Measurements from ENCODE around the gene CDK2AP2. TPM values are rescaled to one million over a fixed set of nuclear protein-coding genes. Genes with fewer than 3 reads are reported as not detected.

The CDK2AP2 gene
- total and polyA plus RNA-seq, 2 experiments from 2014 or later = 48.6 to 120 TPM

- TF ChIP-seq ZNF331 (CRISPR knock-in tag; IDR thresholded peaks at IDR 0.05; ENCODE audit: low read depth) (no peak), EZH2 (IDR thresholded peaks at IDR 0.05; ENCODE audit: low read depth, unreplicated experiment) (no peak), ZNF462 (CRISPR knock-in tag; IDR thresholded peaks at IDR 0.05) (no peak), JUNB (IDR thresholded peaks at IDR 0.05; ENCODE audit: unreplicated experiment) (no peak)
- TF ChIP-seq, protein P1, sequence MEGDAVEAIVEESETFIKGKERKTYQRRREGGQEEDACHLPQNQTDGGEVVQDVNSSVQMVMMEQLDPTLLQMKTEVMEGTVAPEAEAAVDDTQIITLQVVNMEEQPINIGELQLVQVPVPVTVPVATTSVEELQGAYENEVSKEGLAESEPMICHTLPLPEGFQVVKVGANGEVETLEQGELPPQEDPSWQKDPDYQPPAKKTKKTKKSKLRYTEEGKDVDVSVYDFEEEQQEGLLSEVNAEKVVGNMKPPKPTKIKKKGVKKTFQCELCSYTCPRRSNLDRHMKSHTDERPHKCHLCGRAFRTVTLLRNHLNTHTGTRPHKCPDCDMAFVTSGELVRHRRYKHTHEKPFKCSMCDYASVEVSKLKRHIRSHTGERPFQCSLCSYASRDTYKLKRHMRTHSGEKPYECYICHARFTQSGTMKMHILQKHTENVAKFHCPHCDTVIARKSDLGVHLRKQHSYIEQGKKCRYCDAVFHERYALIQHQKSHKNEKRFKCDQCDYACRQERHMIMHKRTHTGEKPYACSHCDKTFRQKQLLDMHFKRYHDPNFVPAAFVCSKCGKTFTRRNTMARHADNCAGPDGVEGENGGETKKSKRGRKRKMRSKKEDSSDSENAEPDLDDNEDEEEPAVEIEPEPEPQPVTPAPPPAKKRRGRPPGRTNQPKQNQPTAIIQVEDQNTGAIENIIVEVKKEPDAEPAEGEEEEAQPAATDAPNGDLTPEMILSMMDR (conservative IDR thresholded peaks at IDR 0.05; ENCODE audit: low read depth in 2 of 2) = no peak
- no peaks in the 10 kb centered on the region for H3K9me2 ChIP-seq (ENCODE audit: insufficient read depth)
These were observed 49.7 kb downstream of the CDK2AP2 start for GRCh38 chr11:67458266-67458665.

More at GRCh38 chr11:67458266-67458665, 49.7 kb downstream of the CDK2AP2 start:
- Mint-ChIP-seq H3K27ac (no peak overlapping the region), H3K4me3 (no peak overlapping the region), H3K4me1 (no peaks in the 10 kb centered on the region), H3K36me3 (ENCODE audit: low read depth) (no peaks in the 10 kb centered on the region), H3K9me3 (no peaks in the 10 kb centered on the region), H3K27me3 (ENCODE audit: insufficient read depth, low read depth, poor library complexity) (peaks cover 2% of the 10 kb centered on the region)
- Histone ChIP-seq H3K79me2 (replicated peaks; ENCODE audit: insufficient read depth) (no peaks in the 10 kb centered on the region), H3K27me3 (ENCODE audit: insufficient read depth) (no peaks in the 10 kb centered on the region), H3K4me3 (no peak overlapping the region), H3F3A (replicated peaks; ENCODE audit: low read depth) (no peaks in the 10 kb centered on the region), H3K4me1 (ENCODE audit: insufficient read depth) (no peaks in the 10 kb centered on the region), H3K4me2 (no peak overlapping the region), H3K27ac (ENCODE audit: low read depth) (no peak overlapping the region), H3K36me3 (ENCODE audit: insufficient read depth) (no peaks in the 10 kb centered on the region), H4K20me1 (replicated peaks; ENCODE audit: insufficient read depth) (no peaks in the 10 kb centered on the region), H2AFZ (no peak overlapping the region)
- no peak for ATAC-seq
- no peak for DNase-seq (ENCODE audit: low spot score)

All from GM23338 (cell line).